ENCODE data around the gene GK. TPM values are rescaled to one million over a fixed set of nuclear protein-coding genes. Genes with fewer than 3 reads are reported as not detected.
A peak's percentile ranks its signal among the peaks of the same experiment; 100 is the strongest.

GK gene
- total RNA-seq, 1 experiment from 2014 or later: 9.8 TPM

DNA sequence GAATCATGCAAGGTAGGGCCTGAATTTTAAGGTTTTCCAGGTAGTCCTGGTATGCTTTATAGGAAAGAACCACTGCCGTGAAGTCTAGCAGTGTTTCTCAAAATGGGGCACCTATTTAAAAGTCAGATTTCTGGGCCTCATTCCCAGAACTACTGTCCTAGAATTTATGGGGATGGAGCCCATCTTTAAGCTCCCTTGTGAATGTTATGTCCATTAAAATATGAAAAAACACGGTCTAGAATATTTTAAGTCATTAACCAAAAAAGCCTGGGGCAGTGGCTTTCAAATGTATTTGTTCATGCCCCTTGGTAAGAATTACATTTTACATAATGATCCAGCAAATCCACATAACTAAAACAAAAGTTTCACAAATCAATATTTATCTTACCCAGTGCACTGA lies 35.4 kb downstream of the GK start:
- no peak overlapping the region for H3T11ph ChIP-seq (ENCODE audit: low read length)

More for the DNA sequence above, 35.4 kb downstream of the GK start:
- H3K79me1 ChIP-seq (ENCODE audit: insufficient read depth, low read depth, low read length, poor library complexity, severe bottlenecking): no peaks in the 10 kb centered on the region
- no CpG with 5 or more reads among the region's 2 CpGs for WGBS (ENCODE audit: extremely low coverage, insufficient read length, low lambda C conversion rate)
- no peak overlapping the region for H3K4me3 Mint-ChIP-seq
- no peak overlapping the region for H2BK5ac ChIP-seq (ENCODE audit: insufficient read length, low read length)
- TF ChIP-seq, protein P1, sequence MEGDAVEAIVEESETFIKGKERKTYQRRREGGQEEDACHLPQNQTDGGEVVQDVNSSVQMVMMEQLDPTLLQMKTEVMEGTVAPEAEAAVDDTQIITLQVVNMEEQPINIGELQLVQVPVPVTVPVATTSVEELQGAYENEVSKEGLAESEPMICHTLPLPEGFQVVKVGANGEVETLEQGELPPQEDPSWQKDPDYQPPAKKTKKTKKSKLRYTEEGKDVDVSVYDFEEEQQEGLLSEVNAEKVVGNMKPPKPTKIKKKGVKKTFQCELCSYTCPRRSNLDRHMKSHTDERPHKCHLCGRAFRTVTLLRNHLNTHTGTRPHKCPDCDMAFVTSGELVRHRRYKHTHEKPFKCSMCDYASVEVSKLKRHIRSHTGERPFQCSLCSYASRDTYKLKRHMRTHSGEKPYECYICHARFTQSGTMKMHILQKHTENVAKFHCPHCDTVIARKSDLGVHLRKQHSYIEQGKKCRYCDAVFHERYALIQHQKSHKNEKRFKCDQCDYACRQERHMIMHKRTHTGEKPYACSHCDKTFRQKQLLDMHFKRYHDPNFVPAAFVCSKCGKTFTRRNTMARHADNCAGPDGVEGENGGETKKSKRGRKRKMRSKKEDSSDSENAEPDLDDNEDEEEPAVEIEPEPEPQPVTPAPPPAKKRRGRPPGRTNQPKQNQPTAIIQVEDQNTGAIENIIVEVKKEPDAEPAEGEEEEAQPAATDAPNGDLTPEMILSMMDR (conservative IDR thresholded peaks at IDR 0.05): no peak
- no peaks in the 10 kb centered on the region for H3K27me3 ChIP-seq (ENCODE audit: insufficient read depth, low read length)
- H3K9me3 Mint-ChIP-seq: peaks cover 5 to 50% of the 10 kb centered on the region in 2 experiments; a peak in 4 of 5 replicates
- no peaks in the 10 kb centered on the region for H3K9me3 ChIP-seq (ENCODE audit: control insufficient read depth, low read depth, low read length)
- no peak overlapping the region for H2BK20ac ChIP-seq (ENCODE audit: low read depth, low read length, poor library complexity, severe bottlenecking)
- no peak overlapping the region for H3K4ac ChIP-seq (ENCODE audit: low read depth, low read length)
- H3K23me2 ChIP-seq (ENCODE audit: insufficient read length, low read depth, low read length, poor library complexity, severe bottlenecking): no peaks in the 10 kb centered on the region
- no peak overlapping the region for H3K27ac ChIP-seq (ENCODE audit: insufficient read length, low read depth, low read length)
- no peaks in the 10 kb centered on the region for H3K27me3 Mint-ChIP-seq (ENCODE audit: low read depth)
- 0 out of 7 replicates have a peak overlapping the region, but pooled peaks of 1 of the 3 experiments have one; percentile 89 for H3K27ac Mint-ChIP-seq
- H2BK15ac ChIP-seq (ENCODE audit: low read depth, low read length): no peak overlapping the region
- no peak overlapping the region for H2BK120ac ChIP-seq (ENCODE audit: low read depth, low read length, poor library complexity, severe bottlenecking)
- no peak overlapping the region for H4K8ac ChIP-seq (replicated peaks; ENCODE audit: insufficient read length, low read depth, low read length)
- no peak overlapping the region for H3K18ac ChIP-seq (ENCODE audit: insufficient read length, low read depth, low read length)
- no peaks in the 10 kb centered on the region for H4K20me1 ChIP-seq (ENCODE audit: control insufficient read depth, insufficient read depth, insufficient read length)
- DNase-seq: no peak
- H3K14ac ChIP-seq (ENCODE audit: insufficient read depth, low read length): no peak overlapping the region
- peaks cover 46% of the 10 kb centered on the region in 2 experiments for H3K4me1 Mint-ChIP-seq
- H3K9ac ChIP-seq (ENCODE audit: extremely low read depth, insufficient read length, low read length): no peak overlapping the region
- peaks cover 5% of the 10 kb centered on the region; the same call in 1 of the 2 replicates for H3K4me1 ChIP-seq (ENCODE audit: insufficient read depth, low read length)
- H3K36me3 Mint-ChIP-seq (ENCODE audit: insufficient read depth in 1 of 3, low read depth in 3 of 3): peaks cover 1 to 6% (median 4%) of the 10 kb centered on the region in 3 experiments; a peak in 5 of 7 replicates
- no peak overlapping the region for H2AK5ac ChIP-seq (ENCODE audit: insufficient read length, low read length)
- H2AFZ ChIP-seq (ENCODE audit: low read length): no peak overlapping the region
- no peaks in the 10 kb centered on the region for H3K79me2 ChIP-seq (ENCODE audit: insufficient read depth, low read length)
- no peak overlapping the region for H4K5ac ChIP-seq (ENCODE audit: insufficient read length, low read depth, low read length)
- no peak overlapping the region for H3K56ac ChIP-seq (ENCODE audit: insufficient read length, low read depth, low read length)
- no peak overlapping the region for H4K91ac ChIP-seq (ENCODE audit: insufficient read length, low read depth, low read length)
- no peak overlapping the region for H3K4me2 ChIP-seq (ENCODE audit: insufficient read depth, insufficient read length, low read length)
- H3K23ac ChIP-seq (ENCODE audit: insufficient read length, low read depth, low read length): no peak overlapping the region
- no peak overlapping the region for H2BK12ac ChIP-seq (ENCODE audit: insufficient read length, low read depth, low read length)
